IMR-90 (cell line): ENCODE measurements around the gene ABHD5.

ENCODE experiments used
- BHLHE40 ChIP-seq: fragments of 150-350 bp; IDR thresholded peaks from 2 replicates; pipeline ENCODE4 v1.6.1; 2016; ENCODE audit warnings: mild to moderate bottlenecking, low read depth, low read length
- CEBPB ChIP-seq: IDR thresholded peaks from 2 replicates; pipeline ENCODE4 v1.6.1; 2012; ENCODE audit warnings: low read depth, low read length, improper control_type of control experiment
- ELK1 ChIP-seq: fragments of 150-350 bp; IDR thresholded peaks from 2 replicates; pipeline ENCODE4 v1.6.1; 2016; ENCODE audit warnings: low read depth, mild to moderate bottlenecking, low read length, moderate library complexity, borderline replicate concordance
- MAFK ChIP-seq: IDR thresholded peaks from 2 replicates; pipeline ENCODE4 v1.6.1; 2012; ENCODE audit warnings: low read depth, low read length, improper control_type of control experiment
- MAZ ChIP-seq: IDR thresholded peaks from 2 replicates; pipeline ENCODE4 v1.6.1; 2012; ENCODE audit warnings: low read depth, mild to moderate bottlenecking, low read length, improper control_type of control experiment, moderate library complexity, borderline replicate concordance
- MXI1 ChIP-seq: IDR thresholded peaks from 2 replicates; pipeline ENCODE4 v1.6.1; 2012; ENCODE audit warnings: low read depth, mild to moderate bottlenecking, low read length, moderate library complexity, borderline replicate concordance
- NFE2L2 ChIP-seq: fragments of 150-350 bp; IDR thresholded peaks from 2 replicates; pipeline ENCODE4 v1.6.1; 2016; ENCODE audit warnings: low read depth, mild to moderate bottlenecking, low read length
- POLR2A ChIP-seq: IDR thresholded peaks from 2 replicates; pipeline ENCODE4 v1.6.1; 2012; ENCODE audit warnings: mild to moderate bottlenecking, low read depth, low read length
- RAD21 ChIP-seq: IDR thresholded peaks from 2 replicates; pipeline ENCODE4 v1.6.1; 2012; ENCODE audit warnings: low read length, improper control_type of control experiment
- RCOR1 ChIP-seq: IDR thresholded peaks from 2 replicates; pipeline ENCODE4 v1.6.1; 2012; ENCODE audit warnings: mild to moderate bottlenecking, low read length, improper control_type of control experiment; ENCODE audit not compliant: insufficient replicate concordance
- RFX5 ChIP-seq: IDR thresholded peaks from 2 replicates; pipeline ENCODE4 v1.8.0; 2012; ENCODE audit warnings: low read depth, mild to moderate bottlenecking, low read length, moderate library complexity
- SMC3 ChIP-seq: fragments of 150-350 bp; IDR thresholded peaks from 2 replicates; pipeline ENCODE4 v1.6.1; 2016; ENCODE audit warnings: low read depth, mild to moderate bottlenecking, antibody characterized with exemption, low read length, moderate library complexity
- TF ChIP-seq, protein P1 (sequence below): fragments of 150-350 bp; IDR thresholded peaks from 2 replicates; pipeline ENCODE4 v1.6.1; 2017; ENCODE audit warnings: mild to moderate bottlenecking, antibody characterized with exemption, low read length, low read depth
- TF ChIP-seq, protein P2 (sequence below): conservative IDR thresholded peaks from 2 replicates; pipeline ENCODE4 v1.5.1; 2012; ENCODE audit warnings: mild to moderate bottlenecking, low read depth, low read length, improper control_type of control experiment

DNA sequence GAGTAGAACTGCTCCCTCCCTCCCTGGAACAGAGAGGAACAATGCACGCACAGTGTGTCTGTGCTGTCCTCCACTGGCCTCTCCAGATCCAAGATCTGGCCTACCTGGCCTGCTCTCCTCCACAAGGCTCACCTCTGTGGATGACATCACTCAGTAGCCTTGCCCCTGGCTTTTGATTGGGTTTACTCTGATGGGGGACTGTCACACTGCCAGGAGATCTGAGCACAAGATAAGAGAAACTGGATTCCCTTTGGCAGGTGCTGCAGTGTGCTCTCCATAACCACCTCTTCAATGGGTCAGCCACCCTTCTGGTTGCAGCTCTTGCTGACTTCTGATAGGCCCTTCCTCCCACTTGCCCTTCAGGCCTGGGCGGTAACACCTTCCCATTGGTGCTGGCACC lies 46.3 kb upstream of the ABHD5 start:
- TF ChIP-seq SMC3 = no peak
- TF ChIP-seq RFX5 = no peak
- TF ChIP-seq, protein P1, sequence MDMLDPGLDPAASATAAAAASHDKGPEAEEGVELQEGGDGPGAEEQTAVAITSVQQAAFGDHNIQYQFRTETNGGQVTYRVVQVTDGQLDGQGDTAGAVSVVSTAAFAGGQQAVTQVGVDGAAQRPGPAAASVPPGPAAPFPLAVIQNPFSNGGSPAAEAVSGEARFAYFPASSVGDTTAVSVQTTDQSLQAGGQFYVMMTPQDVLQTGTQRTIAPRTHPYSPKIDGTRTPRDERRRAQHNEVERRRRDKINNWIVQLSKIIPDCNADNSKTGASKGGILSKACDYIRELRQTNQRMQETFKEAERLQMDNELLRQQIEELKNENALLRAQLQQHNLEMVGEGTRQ = no peak
- TF ChIP-seq, protein P2, sequence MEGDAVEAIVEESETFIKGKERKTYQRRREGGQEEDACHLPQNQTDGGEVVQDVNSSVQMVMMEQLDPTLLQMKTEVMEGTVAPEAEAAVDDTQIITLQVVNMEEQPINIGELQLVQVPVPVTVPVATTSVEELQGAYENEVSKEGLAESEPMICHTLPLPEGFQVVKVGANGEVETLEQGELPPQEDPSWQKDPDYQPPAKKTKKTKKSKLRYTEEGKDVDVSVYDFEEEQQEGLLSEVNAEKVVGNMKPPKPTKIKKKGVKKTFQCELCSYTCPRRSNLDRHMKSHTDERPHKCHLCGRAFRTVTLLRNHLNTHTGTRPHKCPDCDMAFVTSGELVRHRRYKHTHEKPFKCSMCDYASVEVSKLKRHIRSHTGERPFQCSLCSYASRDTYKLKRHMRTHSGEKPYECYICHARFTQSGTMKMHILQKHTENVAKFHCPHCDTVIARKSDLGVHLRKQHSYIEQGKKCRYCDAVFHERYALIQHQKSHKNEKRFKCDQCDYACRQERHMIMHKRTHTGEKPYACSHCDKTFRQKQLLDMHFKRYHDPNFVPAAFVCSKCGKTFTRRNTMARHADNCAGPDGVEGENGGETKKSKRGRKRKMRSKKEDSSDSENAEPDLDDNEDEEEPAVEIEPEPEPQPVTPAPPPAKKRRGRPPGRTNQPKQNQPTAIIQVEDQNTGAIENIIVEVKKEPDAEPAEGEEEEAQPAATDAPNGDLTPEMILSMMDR = no peak
- TF ChIP-seq POLR2A = no peak
- no peak for TF ChIP-seq RAD21
- TF ChIP-seq ELK1 = no peak
- no peak for TF ChIP-seq CEBPB
- TF ChIP-seq MAFK = no peak
- TF ChIP-seq RCOR1 = no peak
- TF ChIP-seq NFE2L2 = no peak
- TF ChIP-seq MAZ = no peak
- TF ChIP-seq BHLHE40 = no peak
- no peak for TF ChIP-seq MXI1
